HG03039 (cell line): Measurements from ENCODE around the gene PARPBP.
"Not testable (repeated sequence)": the region's sequence is repeated elsewhere in the genome, so short reads cannot be mapped to it uniquely, and the experiment has no call there.

ENCODE experiments used
- ATAC-seq: cut with Tn5 transposase; IDR thresholded peaks from one replicate; pipeline ENCODE4 v1.9.1; 2021; ENCODE audit warnings: mild to moderate bottlenecking, moderate library complexity; ENCODE audit not compliant: unreplicated experiment

PARPBP gene

DNA sequence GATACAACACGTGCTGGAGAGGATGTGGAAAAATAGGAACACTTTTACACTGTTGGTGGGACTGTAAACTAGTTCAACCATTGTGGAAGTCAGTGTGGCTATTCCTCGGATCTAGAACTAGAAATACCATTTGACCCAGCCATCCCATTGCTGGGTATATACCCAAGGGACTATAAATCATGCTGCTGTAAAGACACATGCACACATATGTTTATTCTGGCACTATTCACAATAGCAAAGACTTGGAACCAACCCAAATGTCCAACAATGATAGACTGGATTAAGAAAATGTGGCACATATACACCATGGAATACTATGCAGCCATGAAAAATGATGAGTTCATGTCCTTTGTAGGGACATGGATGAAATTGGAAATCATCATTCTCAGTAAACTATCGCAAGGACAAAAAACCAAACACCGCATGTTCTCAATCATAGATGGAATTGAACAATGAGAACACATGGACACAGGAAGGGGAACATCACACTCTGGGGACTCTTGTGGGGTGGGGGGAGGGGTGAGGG lies 27.1 kb downstream of the PARPBP start:
- not testable (repeated sequence) for ATAC-seq

DNA sequence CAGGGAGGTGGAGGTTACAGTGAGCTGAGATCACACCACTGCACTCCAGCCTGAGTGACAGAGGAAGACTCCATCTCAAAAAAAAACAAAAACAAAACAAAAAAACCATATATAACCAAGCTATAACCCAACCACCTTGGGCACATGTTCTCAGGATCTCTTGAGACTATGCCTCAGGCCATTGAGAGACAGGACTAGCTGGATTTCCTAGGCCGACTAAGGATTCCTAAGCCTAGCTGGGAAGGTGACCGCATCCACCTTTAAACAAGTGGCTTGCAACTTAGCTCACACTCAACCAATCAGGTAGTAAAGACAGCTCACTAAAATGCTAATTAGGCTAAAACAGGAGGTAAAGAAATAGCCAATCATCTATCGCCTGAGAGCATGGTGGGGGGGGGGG lies 35.2 kb downstream of the PARPBP start:
- not testable (repeated sequence) for ATAC-seq

DNA sequence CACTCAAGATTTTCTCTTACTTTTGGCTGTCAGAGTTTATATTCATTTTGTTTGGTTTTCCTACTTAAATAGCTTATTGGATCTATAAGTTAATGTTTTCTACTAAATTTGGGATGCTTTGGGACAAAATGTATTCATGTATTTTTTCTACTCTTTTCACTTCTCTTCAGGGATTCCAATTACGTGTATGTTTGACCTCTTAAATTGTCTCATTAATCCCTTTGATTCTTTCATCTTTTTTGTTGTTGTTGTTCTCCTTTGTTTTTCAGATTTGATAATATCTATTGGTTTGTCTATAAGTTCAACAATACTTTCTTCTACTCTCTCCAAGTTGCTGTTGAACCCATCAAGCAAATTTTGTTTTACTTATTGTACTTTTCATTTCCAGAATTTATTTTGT lies 43.4 kb downstream of the PARPBP start:
- no peak for ATAC-seq

DNA sequence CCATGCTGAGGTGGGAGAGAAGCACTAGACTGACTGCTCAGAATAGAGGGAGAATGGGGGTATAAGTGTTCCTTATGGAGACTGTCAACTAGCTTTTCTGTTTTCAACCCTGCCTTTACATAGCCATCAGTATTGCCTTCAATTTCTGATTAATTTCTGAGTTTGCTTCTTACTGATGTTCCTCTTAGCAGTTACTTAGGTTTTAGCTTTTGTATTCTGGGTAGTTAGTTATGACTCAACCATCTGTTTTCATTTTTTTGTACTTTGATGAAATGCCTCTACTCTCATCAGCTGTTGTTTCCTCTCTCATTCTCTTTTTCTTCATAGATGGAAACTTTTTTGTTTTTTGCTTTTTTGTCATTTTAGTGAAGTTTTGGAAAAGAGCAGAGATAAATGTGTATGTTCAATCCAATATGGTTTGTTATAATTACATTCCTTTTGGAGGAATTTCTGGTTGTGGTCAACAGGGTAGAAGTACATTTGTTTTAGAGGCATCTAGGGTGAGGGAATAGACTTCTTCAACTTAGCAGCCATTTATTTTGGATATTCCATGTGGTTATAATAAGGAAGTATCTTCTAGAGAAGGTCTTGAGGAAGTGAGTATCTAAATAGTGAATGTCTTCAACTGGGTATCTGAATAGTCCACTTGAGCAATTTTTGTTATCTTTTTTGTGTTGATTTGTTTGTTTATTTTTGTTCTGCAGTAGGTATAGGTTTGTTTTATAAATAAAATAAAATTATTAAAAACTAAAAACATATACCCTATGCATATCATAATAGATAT lies 48.0 kb downstream of the PARPBP start:
- peak; percentile 70 for ATAC-seq

DNA sequence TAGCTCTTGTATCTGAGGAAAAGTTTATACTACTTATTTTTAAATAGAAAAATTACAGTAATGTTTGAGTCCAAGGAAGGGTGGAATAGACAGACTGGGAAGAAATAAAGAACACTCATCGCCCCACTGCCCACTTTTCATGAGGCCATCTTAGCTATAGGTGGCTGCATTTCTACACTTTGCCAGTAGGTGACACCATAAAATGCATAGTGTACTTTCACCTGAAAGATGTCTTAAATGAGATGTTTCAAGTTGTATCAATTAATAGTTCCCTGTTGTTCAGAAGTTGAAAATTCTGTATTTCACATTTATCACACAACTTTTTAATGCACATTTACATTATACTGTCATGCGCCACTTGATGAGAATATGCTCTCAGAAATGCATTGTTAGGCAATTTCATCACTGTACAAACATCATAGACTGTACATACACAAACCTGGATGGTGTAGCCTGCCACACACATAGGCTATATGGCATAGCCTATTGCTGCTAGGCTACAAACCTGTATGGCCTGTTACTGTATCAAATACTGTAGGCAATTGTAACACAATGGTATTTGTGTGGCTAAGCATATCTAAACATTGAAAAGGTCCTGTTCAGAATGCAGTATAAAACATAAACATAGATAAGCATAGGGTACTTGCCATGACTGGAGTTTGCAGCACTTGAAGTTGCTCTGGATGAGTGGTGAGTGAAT lies 50.1 kb downstream of the PARPBP start:
- no peak for ATAC-seq

DNA sequence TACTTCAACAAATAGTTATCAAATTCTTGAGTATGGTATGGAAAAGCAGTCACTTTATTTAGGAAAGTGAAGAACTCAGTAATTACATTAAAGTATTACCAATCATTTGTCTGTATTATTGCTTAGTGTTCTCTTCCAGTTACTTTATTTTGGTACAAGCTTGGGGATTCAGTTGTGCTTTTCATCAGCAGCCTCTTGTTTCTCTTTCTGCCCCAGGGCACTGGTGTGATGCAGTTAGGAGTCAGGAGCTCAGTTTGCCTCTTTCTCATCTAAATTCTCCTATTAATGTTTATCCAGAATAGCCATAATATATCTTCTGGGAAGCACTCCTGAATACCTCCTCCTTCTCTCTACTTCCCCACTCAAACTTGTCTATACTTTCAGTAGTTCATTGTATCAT lies 52.0 kb downstream of the PARPBP start:
- no peak for ATAC-seq

DNA sequence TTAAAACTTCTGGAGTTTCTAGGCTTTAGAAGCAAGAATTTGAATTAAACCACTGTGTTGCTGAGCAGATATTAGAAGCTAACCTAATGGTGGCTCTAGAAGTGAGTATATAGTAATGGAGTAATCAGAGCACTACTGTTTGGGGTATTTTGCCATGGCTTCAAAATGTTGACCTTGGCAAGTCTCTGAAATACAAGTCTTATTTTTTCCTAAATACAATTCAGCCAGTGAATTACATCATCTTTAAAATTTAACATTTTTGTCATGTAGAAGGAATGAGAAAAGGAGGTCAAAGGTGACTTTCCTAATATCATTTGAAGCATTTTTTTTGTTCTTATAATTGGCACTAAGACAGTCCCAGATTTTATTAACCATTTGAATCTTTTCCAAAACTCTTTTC lies 52.5 kb downstream of the PARPBP start:
- no peak for ATAC-seq

DNA sequence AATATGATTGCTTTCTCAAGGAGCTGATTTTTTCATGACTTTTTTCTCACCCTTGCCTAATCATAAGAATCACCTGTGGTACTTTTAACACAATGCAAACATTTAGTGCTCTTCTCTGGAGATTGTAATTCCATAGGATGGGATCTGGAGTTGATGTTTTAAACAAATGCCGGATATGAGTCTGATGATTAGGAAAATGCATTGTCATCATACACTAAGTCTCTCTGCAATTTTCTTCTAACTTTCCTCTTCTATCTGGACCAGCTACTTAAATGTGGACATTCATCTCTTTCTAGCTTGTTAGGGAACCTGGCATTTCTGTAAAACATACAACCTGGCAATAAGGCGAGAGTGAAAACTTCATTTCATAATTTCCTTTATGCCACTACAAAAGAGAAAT lies 54.1 kb downstream of the PARPBP start:
- ATAC-seq = no peak

DNA sequence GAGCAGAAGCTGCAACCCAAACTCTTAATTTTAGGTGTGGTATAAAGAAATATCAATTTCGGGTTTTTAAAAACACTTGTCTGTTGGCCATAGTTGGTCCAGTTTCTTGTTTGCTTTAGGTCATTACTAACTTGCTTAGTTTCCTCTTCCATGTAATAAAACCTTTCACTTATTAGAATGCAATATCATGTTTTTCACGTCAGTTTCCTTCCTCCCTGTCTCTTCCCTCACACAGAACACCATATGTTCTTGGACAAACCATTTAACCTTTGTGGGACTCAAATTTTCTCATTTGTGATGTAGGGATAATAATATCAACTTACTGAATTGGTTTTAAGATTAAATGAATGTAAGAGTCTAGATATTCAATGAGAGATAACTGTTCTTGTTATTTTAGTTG lies 54.8 kb downstream of the PARPBP start:
- ATAC-seq = no peak

DNA sequence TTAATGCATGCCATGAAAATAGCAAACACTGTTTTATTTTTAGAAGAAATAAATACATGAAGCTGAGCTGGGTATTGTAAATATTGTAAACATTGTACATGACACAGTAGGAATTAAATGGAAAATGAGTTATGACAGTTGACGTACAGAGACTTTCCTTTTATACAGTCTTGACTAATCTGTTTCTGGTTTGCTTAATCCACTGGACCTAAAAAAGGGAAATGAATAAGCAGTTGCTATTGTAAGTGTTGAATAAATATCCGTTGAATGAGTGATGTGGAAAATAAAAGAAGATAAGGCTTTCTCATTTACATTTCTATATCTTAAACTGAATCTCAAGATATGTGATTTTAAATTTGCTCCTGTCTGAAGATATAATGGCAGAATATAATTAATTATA lies 62.7 kb downstream of the PARPBP start:
- ATAC-seq = no peak

DNA sequence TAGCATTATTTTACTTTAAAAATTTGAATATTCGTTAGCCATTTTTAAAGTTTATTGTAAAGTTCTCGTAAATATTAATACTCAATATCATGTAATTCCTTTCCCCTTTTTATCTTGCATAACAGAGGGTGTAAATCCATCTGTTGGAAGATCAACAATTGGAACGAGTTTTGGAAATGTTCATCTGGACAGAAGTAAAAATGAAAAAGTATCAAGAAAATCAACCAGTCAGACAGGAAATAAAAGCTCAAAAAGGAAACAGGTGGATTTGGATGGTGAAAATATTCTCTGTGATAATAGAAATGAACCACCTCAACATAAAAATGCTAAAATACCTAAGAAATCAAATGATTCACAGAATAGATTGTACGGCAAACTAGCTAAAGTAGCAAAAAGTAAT lies 75.8 kb downstream of the PARPBP start:
- ATAC-seq = no peak

DNA sequence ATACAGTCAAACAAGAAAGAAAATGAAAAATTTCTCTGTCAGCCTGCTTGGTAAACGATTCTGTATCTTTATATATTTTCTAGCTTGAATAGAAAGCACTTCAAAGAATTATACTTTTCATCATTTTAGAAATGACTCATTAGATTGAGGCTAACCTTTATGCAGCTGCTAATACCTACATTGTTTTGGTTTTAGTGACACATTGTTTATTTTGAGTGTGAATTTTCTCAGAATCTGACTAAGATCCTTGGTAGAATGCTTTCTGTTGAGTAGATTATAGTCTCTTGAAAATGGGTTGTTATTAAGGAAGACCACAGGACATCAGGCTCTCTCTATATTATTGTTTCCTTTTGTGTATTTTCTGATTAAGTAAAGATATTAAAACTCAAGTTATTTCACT lies 77.8 kb downstream of the PARPBP start, which contains the start of gene PMCH:
Gene PMCH, minus strand, starts transcription at position 45 of the 400 bp plus-strand sequence. CDS start 63 bp downstream, outside the sequence.
- peak; percentile 84 for ATAC-seq

DNA sequence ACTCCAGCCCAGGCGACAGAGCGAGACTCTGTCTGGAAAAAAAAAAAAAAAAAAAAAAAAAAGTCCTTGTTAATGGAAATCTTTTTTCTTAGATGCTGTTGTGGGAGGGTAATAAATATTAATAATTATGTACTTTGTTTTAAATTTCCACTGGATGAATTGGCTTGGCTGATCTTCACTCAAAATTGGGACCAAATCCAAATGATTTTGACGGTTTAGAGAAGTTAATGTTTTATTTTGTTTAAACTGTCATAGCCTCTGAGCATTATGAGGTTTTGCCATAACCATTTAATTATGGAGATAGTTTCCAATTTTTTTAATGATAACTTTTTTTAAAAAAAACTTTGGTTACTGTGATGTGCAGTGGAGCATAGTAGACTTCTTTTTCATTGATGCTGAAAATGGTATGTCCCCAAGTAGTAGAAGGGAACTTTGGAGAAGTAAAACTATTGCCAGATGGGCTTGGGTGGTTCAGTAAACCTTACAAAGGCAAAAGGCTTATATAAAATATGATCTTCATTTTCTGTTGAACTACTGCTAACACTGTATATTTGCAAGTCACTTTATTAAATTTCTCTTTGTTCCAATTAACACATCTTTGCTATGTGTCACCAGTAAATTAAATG lies 81.6 kb downstream of the PARPBP start:
- ATAC-seq = no peak

DNA sequence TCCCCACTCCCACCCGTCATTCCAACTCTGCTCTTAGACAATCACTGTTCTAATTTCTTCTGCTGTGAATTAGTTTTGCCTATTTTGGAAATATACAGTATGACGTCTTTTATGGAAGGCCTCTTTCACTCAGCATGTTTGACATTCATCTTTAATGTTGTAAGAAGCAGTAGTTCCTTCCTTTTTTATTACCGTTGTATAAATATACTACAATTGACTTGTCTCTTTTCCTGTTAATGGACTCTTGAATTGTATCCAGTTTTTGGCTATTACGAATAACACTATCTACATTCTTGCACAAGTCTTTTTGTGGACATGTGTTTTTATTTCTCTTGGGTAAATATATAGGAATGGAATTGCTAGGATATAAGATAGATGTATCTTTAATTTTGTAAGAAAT lies 82.6 kb downstream of the PARPBP start:
- no peak for ATAC-seq

DNA sequence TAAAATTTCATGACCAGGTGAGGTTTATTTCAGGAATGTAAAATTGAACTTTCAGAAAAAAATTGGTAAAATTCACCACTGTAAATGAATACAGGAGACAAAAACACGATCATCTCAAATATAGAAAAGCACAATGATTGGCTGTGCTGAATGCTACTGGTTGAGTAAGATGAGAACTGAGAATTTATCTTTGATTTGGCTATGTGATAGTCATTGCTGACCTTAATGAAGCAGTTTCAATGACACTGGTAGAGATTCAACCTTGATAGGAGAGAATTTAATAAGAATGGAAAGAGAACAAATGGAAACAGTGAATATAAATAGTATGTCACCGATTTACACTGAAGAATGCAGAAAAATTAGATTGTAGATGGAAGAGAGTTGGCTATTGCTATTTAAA lies 84.0 kb downstream of the PARPBP start:
- ATAC-seq = no peak

DNA sequence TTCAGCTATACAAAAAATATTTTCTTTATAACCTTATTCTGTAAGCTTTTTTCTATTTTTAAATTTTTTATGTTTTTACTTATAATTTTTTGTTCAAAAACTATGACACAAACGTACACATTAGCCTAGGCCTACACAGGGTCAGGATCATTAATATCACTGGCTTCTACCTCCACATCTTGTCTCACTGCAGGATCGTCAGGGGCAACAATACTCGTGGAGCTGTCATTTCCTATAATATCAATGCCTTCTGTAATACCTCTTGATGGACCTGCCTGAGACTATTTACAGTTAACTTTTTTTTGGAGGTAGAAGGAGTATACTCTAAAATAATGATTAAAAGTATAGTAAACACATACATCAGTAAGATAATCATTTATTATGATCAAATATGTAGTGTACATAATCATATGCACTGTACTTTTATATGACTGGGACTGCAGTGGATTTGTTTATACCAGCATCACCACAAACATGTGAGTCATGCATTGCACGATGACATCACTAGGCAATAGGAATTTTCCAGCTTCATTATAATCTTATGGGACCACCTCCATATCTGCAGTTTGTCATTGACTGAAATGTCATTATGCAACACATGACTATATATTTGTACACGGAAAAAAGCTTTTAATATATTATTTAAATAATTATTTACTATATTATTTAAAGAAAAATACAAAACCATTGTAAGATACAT lies 96.2 kb downstream of the PARPBP start:
- no peak for ATAC-seq

DNA sequence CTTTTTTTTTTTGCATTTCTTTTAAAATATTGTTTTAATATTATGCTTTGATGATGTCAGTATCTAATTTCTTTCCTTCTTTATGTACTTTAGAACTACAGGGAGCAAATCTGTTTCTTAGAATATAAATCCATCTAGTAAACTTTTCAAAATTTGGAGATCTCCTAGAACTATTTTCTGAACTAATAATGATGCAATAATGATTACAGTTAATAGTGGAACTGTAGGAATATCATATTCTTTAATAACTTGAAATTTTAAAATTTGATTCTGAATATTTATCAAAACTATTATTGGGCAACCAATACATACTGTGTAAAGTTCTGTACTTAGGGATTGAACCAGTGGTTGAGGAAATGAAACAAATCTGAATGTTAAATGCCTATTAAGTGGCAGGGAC lies 100.8 kb downstream of the PARPBP start:
- ATAC-seq = no peak

DNA sequence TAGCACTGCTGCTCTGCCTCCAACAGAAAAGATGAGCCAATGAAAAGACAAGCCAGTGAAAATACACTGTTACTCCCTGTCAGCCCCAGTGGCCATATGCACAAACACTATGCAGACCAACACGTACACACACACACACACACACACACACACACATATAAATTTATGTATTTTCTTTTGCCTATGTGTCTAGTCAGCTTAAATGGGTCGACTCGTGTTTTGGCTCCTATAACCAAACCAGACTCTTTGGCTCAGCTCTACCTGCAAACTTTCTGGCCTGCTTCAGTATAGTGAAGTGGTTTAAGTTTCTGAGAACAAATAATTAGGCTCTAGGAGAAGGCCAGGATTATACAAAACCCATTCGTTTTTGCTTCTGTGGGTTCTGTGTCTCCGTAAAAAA lies 108.0 kb downstream of the PARPBP start:
- no peak for ATAC-seq

DNA sequence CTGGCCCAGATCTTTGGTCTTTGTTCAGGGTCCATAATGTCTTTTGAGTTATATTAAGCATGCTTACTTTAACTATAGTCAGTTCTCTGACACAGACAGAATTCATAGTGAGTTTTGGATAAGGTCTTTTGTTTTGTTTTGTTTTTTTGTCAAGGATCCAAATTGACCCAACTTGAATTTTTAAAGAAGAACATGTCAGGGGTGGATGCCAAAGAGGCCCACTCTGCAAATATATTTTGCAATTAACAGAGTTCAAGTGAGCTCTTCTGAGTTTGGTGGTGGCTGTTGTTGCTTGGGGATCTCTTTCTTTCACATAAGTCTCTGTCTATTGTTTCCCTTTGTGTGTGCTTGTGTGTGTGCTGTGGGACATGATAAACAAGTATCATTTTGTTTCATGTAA lies 112.1 kb downstream of the PARPBP start:
- ATAC-seq = no peak

DNA sequence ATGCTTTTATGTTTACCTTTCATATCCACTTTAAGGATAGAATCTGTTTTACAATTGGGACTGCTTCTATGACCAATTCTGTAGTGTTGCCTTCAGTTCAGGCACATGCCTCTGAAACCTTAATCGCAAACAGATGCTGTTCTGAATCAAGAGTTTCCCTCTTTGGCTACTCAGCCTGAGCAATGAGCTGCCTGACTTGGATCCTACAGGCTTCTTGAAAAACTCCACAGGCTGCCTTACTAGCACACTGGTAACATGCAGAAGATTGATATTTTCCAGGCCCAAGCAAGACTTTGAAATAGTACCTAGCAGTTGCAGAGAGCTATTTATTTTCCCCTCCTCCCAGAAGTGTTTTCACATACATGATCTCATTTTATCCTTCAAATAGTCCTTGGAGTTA lies 112.5 kb downstream of the PARPBP start:
- ATAC-seq = no peak

DNA sequence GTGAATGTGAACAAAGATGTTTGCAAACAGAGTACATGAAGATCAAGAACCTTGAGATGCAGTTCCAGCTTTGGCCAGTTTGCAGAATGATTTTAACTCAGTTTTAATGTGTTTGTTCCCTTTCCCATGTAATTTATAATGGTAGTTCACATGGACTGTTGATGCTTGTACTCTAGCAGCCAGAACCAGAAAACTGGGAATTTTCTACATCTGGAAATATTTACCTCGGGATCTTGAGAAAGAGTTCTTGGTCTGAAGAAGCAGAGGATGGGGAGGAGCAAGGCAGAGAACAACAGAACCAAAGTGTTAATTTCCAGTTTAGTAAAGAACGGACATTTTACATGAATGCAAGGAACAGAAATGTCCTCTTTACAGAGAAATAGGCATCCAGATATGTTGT lies 114.6 kb downstream of the PARPBP start:
- ATAC-seq = no peak
